Islet of Langerhans (tissue), 1 donor: ENCODE results near the gene PLEKHG5.

Experiments used
- FAIRE-seq: peaks from one replicate; lab custom pipeline; 2011; peaks lifted over from hg19 to GRCh38; lab: Jason Lieb, UNC

The PLEKHG5 gene, protein sequence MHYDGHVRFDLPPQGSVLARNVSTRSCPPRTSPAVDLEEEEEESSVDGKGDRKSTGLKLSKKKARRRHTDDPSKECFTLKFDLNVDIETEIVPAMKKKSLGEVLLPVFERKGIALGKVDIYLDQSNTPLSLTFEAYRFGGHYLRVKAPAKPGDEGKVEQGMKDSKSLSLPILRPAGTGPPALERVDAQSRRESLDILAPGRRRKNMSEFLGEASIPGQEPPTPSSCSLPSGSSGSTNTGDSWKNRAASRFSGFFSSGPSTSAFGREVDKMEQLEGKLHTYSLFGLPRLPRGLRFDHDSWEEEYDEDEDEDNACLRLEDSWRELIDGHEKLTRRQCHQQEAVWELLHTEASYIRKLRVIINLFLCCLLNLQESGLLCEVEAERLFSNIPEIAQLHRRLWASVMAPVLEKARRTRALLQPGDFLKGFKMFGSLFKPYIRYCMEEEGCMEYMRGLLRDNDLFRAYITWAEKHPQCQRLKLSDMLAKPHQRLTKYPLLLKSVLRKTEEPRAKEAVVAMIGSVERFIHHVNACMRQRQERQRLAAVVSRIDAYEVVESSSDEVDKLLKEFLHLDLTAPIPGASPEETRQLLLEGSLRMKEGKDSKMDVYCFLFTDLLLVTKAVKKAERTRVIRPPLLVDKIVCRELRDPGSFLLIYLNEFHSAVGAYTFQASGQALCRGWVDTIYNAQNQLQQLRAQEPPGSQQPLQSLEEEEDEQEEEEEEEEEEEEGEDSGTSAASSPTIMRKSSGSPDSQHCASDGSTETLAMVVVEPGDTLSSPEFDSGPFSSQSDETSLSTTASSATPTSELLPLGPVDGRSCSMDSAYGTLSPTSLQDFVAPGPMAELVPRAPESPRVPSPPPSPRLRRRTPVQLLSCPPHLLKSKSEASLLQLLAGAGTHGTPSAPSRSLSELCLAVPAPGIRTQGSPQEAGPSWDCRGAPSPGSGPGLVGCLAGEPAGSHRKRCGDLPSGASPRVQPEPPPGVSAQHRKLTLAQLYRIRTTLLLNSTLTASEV

DNA sequence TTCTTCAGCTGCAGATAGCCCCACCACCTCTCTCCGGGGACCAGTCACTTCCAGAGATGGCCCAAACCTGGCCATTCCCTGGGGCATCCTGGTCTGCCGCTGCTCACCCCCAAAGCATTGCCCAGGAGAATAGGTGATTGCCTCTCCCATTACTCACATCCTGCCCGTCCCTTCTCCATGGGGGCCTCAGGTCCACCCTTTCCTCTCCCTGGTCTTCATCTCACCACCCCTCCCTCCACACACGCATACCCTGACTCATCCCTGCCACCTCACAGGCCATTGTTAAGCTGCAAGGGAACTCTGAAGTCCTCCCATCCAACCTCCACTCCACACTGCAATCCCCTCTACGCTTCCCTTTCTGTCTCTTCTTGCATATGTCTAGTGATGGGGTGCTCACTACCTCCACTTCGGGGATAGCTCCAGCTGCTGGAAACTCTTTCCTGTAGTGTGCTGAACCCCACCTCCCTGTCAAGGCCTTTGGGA, at the start of gene PLEKHG5:
Gene PLEKHG5, minus strand, starts transcription at position 188 of the 483 bp plus-strand sequence. CDS start 14,096 bp downstream, outside the sequence.
- no peak for FAIRE-seq

DNA sequence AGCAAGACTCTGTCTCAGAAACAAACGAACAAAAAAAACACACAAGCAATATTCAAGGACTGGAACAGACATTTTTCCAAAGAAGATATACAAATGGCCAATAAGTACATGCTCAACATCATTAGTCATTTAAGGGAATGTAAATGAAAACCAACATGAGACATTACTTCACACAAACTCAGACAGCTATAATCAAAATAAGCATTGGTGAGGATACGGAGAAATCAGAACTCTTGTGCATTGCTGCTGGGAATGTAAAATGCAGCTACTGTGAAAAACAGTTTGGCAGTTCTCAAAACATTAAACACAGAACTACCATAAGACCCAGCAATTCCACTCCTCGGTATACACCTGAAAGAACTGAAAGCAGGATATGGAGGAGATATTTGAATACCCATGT, 47.5 kb upstream of the PLEKHG5 start:
- no peak for FAIRE-seq

DNA sequence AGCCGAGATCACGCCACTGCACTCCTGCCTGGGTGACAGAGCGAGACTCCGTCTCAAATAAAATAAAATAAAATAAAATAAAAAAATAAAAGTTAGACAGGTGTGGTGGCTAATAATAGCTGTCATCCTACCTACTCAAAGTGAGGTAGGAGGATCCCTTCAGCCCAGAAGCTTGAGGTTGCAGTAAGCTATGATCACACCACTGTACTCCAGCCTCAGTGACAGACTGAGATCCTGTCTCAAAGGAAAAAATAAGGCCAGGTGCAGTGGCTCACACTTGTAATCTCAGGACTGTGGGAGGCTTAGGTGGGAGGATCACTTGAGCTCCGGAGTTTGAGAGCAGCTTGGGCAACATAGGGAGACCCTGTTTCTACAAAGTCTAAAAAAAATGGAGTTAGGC, 44.8 kb upstream of the PLEKHG5 start:
- FAIRE-seq = no peak

DNA sequence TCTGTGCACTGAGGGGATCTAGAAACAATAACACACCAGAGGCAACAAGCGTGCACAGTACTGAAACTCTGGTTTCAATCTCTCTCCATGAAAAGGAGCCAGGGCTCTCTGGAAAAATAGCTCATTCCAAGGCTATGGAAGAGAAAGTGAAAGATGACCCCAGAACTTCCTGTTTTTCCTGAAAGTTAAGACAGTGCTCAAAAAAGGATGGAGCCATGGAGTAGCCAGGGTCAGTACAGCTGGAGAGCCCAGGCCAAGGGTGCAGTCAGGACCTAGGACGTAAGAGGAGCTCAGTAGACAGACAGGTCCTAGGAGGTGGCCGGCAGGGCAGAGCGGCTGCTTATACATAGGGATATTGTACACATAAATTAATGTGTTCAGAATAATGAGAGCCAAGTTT, 43.7 kb upstream of the PLEKHG5 start:
- FAIRE-seq = no peak

DNA sequence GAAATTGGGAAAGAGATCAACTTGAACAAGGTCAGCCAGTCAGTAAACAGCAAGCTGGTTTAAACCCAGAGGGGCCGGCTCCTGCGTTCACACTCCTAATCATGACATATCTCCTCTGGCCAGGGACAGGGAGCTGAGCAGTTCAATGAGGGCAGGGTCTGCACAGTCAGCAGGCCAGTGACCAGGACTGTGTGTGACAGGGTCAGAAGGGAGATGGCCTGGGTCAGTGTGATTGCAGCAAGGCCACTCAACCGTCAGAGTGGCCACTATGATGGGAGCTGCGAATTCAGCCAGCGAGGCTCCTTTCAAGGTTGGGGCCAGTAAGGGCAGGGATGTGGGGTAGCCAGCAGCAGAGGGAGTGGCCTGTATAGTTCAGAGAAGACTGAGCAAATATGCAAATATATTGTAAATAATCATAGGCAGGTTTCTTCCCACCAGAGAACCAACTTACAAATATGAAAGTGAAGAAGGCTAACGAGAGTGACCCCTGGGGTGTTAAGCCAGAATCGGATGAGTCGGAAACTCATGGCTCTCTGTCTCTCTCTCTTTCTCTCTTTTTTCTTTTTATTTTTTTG, 42.9 kb upstream of the PLEKHG5 start:
- no peak for FAIRE-seq

DNA sequence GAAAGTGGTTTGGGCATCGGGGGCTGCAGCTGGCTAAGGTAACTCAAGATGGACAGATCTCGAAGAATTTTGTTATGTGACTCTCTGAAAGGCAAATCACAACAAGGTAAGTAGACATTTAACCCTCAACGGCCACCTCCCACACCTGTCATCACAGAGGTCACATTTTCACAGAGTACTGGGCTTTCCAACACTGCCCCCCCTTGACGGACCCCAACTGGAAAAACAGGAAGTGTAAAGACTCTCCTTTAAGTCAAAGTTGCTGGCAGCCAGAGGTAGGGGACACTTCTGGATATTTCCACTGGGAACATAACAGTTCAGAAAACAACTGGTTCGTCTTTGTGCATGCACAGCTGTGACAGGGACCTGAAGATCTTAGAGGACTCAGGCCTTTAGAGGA, 40.5 kb upstream of the PLEKHG5 start:
- no peak for FAIRE-seq

DNA sequence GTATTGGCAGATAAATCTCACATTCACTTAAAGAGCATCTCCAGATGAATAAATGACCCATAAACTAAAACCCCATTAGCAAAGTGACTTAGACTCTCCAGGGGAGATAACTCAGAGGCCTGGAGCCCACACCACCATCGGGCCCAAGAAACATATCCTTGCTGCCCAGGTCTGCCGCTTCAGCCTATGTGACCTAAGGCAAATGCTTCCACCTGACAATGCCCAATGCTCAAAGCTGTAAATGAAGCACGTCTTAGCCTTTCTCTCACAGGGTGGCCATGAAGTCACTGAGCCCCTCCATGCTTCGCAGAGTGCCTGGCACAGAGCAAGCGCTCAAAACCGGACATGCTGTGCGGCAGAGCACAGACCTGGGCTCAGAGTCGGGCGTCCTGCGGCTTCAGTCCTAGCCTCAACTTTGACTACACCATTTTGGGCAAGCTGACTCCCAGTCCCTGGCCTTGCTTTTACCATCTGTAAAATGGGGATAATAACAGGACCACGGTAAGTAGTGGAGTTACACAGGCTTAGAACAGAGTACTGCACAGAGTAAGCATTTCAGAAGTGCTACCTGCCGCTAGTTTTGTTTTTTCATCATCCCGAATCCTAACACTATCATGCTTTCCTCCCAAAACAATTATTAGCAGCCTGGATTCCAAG, 39.2 kb upstream of the PLEKHG5 start:
- no peak for FAIRE-seq

DNA sequence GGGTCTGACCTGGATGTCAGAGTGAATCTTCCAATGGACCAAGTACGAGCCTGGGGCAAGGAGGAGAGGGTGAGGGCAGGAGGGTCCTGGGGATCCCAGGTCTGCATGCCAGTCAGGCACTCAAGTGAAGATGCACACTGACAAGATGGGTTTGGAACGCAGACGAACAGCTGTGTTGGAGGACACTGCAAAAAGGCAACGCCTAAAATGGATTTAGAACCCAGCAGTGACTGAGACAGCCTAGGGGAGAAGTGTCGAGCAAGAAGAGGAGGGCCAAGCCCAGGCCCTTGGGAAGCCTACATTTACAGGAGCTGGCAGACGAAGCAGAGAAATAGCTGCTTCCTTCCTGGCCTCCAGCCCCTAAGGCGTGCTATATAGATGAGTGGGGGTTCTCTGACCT, 37.0 kb upstream of the PLEKHG5 start:
- no peak for FAIRE-seq

DNA sequence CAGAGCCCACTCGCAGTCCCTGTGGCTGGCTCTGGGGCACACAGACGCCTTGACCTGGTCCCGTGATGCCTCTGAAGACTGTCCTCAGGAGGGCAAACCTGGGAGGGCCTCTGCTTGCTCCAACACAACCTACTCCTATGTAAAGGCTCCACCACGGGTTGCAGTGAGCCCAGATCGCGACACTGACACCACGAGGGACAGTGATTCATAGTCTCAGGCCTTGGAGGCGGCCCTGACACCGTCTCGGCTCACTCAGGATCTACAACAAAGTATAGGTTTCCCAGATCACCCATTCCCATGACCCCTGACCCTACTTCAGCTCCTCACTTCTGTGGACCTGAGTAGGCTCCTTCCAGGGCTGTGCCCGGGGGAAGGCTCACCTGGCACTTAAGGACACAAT, 34.8 kb upstream of the PLEKHG5 start:
- no peak for FAIRE-seq

DNA sequence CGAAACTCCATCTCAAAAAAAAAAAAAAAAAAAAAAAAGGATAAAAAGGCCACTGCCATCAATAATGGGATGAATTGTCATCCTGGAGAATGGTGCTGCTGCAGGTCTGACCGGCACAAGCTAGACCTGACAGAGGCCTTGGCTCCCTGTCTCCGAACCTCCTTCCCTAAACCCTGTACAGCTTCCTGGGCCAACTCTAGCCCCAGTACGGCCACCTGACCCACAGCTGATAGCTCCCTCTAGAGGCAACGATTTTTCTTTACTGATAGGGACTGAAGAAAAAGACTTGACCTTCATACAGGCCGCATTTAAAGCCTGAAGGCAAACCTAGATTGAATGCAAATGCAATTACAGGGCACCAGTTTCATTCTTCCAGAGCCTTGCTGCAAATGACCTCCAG, 32.1 kb upstream of the PLEKHG5 start:
- FAIRE-seq = no peak

DNA sequence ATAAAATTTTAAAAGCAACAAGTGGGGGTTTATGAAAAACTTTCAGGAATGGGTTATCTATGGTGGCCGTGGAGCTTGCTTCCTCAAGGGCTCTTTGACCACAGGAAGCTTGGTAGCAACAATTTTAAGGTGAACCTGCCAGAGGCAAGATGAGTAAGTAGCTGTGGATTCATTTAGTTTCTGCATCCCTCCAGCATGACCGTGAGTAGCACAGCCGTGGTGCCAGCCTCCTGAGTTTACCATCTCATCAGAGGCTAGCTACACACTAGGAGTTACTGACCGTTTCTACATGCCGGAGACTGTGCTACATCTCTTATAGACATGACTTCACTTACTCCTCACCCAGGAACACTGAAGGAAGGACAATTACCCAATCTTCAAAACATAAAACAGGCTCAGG, 30.1 kb upstream of the PLEKHG5 start:
- FAIRE-seq = no peak

DNA sequence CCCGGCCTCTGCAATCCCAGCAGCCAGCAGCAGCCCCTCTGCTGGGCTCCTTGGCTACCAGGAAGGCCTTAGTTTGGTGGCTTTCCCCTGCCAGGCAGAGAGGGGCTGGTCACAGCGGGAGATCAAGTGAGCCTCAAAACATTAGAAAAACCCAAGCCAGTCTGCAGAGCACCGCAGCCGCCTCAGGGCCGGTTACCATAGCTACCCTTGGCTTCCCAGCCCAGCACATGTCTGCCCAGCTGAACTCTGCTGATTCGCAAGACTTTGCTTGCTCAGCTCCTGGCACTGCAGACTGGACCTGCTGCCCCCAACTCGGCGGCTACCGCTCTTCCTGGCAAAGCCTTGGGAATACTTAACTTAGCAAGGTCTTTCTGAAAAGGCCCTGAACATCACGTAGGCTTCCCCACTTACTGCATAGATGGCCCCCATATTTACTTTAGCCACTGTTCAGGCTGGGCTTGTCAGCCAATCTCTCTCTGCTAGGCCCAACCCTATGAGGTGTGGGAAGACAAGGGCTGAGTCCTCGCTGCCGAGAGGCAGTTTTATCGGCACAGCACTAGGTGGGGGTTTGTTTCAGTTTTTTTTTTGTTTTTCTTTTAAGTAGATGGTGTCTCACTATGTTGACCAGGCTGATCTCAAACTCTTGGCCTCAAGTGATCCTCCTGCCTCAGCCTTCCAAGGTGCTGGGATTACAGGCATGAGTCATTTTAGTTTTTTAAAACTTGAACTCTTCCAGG, 28.6 kb upstream of the PLEKHG5 start:
- peak; percentile 30 for FAIRE-seq

DNA sequence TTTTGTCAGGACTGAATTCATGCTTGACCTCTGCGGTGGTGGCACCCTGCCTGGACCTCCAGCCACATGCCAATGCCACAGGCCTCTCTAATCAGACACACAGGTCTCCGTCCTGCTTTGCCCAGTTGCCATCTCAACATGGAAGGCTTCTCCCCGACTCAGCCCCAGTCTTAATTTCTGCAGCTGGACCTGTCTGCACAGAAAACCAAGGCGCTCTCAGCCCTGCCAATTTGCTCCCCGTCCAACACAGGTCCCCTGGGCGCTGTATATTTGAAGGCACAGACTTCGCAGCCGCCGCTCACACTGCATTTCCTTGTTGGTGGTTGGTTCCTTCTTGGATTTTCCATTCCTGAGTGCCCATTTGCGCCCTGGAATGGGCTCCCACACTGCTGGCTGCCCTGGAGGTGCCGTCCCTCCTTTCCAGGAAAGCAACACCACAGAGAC, 28.0 kb upstream of the PLEKHG5 start:
- no peak for FAIRE-seq

DNA sequence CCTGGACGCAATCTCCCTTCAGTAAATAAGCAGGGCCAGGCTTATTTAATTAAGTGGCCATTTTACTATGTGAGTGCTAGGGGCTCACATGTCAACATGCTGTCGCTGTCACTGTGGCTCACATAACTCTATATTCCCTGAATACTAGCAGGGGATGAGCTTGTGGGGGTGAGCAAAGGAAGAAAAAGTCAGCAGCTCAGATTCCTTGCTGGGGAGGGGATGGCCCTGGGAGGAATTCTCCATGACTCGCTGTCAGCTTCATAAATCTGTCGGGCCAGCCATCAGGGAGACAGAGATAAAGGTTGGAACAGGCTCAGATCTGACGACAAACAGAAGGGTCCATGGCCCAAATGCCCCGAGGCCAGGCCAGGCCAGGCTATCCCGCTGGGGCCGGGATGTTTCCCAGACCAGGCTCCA, 26.0 kb upstream of the PLEKHG5 start:
- FAIRE-seq = no peak

DNA sequence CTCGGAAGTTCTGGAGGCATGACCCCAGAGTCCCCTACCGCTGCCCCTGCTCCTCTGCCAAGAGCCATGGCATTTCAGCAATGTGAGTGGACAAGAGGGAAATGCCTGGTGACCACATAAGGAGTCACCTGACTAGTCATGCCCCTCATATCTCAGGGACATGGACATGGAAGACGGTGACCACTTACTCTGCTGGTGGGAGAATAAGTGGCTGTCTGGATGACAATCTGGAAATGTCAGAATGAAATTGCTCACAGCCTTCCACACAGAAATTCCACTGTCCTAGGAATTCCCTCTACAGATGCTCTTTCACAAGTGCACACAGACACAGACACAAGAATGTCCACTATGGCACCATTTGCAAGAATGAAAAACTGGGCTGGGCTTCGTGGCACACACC, 24.3 kb upstream of the PLEKHG5 start:
- no peak for FAIRE-seq

DNA sequence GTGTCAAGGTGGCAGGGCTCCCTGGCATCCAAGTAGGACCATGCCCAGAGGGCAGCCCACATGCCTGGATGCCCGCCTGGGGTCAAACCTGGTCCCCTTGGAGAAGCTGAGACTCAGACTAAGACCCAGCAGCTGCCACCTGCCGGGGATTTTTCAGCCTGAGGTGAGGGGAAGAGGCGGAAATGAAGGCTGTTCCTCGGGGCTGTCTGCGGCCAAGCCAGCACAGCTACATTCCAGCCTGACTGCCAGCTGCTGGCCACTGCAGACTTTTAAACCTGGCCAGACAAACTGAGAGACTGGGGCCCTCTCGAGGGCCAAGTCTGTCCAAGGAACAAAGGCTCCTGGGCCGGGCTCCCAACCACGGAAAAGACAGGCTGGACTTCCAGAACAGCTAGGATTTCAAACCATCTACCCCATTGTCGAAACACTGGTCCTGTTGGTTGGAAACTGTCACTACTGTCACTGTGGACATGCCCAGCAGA, 21.9 kb upstream of the PLEKHG5 start:
- no peak for FAIRE-seq

DNA sequence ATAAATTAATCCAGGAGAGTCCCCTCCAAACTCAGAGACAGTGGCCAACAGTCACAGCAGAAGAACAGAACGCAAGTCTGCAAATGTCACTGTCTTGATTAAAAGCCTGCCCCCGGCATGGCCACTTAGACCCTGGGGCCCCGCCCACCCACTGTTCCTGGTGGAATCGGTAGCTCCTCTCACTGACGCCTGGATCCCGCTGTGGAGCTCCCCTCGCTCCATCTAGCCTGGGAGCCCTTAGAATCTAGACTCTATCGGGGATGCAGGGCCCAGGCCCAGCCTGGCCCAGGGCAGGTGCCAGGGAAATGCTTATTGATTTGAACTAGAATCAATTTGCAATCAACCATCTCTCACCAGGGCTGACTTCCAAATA, 21.4 kb upstream of the PLEKHG5 start:
- no peak for FAIRE-seq

DNA sequence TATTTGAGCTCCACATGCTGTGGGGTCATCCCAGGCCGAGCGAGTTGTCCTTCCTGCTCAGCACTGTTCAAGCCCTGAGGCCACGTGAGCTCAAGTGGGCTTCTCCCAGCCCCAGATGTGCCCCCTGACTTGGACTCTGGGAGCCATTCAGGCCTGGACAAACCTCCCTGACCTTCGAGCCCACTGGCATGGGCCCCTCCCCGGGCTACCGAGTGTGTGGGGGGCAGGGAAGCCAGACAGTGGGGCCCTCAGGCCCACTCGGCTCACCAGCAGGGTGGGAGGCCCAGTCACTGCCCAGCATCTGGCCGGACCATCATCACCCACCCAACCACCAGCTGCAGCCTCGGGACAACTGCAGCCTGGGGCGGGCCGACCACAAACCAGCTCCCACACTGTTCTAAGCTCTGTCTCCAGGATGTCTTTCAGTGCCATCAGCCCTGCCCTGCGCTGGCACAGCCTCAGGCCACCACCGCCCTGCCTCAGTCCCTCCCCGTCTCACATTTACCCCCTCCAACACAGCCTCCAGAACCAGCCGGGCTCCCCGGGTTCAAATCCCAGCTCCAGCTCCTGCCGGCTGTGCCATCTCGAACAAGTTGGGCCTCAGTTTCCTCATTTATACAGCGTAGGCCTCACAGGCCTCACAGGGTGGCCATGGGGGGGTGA, 20.9 kb upstream of the PLEKHG5 start:
- no peak for FAIRE-seq

DNA sequence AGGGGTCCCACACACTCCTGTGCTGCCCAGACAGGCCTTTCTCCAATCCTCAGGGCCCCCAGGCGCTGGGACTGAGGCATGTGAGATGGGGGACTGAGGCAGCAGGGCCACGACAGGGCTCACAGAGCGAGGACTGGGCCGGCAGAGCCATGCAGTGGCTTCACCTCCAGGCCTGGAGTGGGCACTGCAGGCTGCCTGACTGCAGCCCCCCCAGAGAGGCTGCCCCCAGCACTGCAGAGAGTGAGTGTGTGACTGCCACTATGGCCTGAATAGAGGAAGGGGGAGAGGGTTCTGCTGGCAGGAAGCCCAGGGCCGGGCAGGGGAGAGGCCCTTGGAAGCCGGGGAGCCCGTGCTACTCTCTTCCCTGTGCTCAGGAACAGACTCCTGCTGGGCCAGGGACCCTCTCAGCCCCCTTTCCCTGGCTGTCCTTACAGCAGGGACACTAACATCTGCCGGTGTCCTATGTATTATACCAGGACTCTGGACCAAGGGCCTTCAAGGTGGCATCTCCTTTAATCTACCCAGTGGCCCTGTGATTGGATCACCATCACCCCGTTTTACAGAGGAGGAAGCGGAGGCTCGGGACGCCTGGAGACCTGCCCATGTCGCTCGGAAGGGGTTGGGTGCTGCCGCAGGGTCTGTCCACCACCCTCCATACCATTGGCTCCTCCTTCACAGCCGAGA, 20.2 kb upstream of the PLEKHG5 start:
- FAIRE-seq = no peak

DNA sequence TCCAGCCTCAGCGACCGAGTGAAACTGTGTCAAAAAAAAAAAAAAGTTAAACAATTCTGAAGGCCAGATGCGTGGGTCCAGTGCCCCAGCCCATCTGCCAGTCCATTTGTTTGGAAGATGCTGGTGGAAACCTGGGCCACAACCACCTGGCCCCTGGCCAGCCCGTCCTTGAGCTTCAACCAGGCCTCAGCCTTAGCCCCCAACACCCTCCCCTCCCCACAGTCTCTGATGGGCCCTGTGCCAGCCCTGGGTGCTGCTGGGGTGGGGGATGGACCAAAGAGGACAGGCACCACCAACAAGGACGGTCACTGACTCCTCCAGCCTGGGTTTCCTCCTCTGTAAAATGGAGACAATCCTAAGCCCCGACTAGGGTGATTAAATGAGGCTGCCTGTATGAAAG, 19.6 kb upstream of the PLEKHG5 start:
- no peak for FAIRE-seq
